ENCODE results near the gene YPEL4. TPM values are rescaled to one million over a fixed set of nuclear protein-coding genes. Genes with fewer than 3 reads are reported as not detected.
A peak's percentile ranks its signal among the peaks of the same experiment; 100 is the strongest.

YPEL4 gene
- total RNA-seq, 2 donors from 2014 or later = 0.44 to 0.98 TPM

DNA sequence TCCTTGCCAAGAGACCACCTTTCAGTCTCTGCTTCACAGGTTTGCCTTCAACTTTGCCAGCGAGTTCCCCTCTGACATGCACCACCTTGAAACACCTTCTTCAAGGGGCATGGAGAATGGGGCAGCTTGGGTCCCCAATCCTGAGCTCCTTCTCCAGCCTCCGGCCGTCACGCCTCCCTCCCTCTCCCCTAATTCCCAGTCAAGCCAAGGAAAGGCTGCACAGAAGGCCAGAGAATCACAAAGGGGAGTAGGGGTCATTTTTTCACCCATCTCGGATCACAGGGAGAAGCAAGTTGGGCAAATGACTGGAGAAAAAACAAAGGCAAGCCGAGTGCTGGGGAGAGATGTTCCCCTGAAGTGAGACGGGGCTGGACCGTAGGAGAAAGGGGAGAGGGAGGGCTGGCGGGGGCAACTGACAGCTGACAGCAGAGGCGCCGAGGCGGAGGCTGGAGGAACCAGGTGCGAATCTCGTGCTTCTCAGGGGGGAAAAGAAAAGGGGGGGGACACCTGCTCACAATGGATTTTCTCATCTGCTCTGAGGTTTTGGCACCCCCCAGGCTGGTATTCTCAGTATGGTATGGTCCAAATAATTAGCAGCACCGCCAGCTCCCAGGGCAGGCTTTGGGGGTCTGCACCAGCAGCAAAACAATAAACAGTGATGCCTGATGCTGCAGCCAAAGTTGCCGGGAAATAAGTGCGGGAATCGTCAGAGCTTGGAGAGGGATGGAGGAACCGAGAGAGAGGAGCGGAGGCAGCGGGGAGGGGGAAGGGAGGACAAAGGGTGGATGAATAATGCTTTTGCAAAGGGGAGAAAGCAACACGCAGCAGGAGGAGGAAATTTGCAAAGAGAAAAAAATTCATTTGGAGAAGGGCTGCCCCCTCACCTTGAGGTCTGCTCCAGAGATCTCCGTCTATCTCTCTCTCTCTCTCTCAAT lies 644 bp downstream of the YPEL4 start:
- Histone ChIP-seq H3K9me3 (no peaks in the 10 kb centered on the region), H3K4me3 (peak overlapping the region; percentile 22), H3K9ac (ENCODE audit: low read depth in 2 of 2, low read length in 2 of 2) (peak overlapping the region; percentile 1 to 46), H3K27ac (no peak overlapping the region), H3K4me1 (no peaks in the 10 kb centered on the region), H3K36me3 (no peaks in the 10 kb centered on the region), H3K27me3 (peaks cover 36% of the 10 kb centered on the region)
- DNase-seq = no peak
- TF ChIP-seq, protein P1, sequence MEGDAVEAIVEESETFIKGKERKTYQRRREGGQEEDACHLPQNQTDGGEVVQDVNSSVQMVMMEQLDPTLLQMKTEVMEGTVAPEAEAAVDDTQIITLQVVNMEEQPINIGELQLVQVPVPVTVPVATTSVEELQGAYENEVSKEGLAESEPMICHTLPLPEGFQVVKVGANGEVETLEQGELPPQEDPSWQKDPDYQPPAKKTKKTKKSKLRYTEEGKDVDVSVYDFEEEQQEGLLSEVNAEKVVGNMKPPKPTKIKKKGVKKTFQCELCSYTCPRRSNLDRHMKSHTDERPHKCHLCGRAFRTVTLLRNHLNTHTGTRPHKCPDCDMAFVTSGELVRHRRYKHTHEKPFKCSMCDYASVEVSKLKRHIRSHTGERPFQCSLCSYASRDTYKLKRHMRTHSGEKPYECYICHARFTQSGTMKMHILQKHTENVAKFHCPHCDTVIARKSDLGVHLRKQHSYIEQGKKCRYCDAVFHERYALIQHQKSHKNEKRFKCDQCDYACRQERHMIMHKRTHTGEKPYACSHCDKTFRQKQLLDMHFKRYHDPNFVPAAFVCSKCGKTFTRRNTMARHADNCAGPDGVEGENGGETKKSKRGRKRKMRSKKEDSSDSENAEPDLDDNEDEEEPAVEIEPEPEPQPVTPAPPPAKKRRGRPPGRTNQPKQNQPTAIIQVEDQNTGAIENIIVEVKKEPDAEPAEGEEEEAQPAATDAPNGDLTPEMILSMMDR (IDR thresholded peaks at IDR 0.05) = no peak
- intact Hi-C loops (cut with DNase I) = loop anchor here (10.0 kb wide), 1 partner anchor 114 kb away; the partner anchor contains the start of genes SMTNL1 and TIMM10

DNA sequence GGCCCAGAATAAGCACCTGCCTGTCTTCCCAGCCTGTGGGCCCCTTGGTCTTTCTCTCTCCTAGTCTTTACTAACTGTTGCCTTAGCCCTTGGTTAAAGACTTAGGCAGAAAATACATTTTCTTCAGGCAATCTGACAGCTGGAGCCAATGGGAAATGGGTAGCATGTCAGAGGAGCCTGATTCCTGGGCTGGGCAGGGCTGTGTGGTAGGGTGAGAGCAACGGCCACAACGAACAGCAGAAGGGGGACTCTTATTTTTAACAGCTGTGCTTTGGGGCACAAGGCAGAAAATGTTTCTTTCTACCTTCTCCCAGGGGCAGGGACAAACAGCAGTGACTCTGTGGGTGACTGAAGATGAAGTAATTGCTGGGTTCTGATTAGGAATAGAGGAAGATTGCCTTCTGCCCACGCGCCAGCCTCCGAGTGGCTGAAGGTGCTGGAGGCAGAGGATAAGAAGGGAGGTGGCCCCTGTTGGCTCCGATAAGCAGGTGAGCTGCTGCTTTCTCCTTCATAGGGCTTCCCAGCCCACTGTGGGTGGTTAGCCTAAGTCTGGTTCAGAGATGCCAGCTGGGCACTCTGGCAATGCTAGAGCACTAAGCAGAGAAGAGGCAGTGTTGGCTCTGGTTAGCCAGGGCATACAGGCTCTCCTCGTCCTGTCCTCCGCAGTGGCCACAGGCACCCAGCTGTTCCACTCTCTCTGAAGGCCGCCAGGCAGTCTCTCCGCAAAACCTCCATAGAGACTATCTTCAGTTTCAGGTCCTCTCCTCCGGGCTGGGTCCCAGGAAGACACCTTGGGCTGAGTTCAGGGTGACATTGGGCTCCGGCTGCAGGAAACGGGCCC lies 1.5 kb downstream of the YPEL4 start:
- Histone ChIP-seq H3K36me3 (no peaks in the 10 kb centered on the region), H3K9me3 (no peaks in the 10 kb centered on the region), H3K9ac (ENCODE audit: low read depth in 2 of 2, low read length in 2 of 2) (peak overlapping the region in 1 of 2 donors; percentile 4), H3K4me1 (no peaks in the 10 kb centered on the region), H3K27me3 (peaks cover 36% of the 10 kb centered on the region), H3K27ac (no peak overlapping the region), H3K4me3 (no peak overlapping the region)
- TF ChIP-seq, protein P1 (IDR thresholded peaks at IDR 0.05) = no peak
- intact Hi-C loops (cut with DNase I) = loop anchor here (10.0 kb wide), 1 partner anchor 113 kb away; the partner anchor contains the start of genes SMTNL1 and TIMM10
- DNase-seq = no peak

DNA sequence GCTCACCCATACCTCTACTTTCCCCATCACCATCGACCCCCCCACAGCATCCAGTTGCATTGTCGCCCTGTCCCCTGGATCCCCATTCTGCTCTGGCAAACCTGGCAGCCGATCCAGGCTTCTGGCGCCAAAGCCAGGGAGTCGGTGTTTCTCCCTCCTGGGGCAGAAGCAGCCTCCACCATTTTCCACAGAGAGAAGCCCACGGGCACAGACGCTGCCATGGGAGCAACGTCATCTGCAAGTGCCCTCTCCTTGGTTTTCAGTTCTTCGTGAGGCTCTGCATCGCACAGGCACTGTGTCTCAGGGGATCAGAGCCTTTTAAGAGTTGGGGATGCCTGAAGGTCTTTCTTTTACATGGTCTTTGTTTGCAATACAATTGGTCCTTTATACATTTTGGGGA lies 2.3 kb downstream of the YPEL4 start:
- DNase-seq = no peak
- Histone ChIP-seq H3K36me3 (no peaks in the 10 kb centered on the region), H3K27ac (no peak overlapping the region), H3K9ac (ENCODE audit: low read depth in 2 of 2, low read length in 2 of 2) (no peak overlapping the region), H3K4me1 (no peaks in the 10 kb centered on the region), H3K4me3 (no peak overlapping the region), H3K9me3 (no peaks in the 10 kb centered on the region), H3K27me3 (peaks cover 36% of the 10 kb centered on the region)
- TF ChIP-seq, protein P1 (IDR thresholded peaks at IDR 0.05) = no peak
- intact Hi-C loops (cut with DNase I) = loop anchor here (10.0 kb wide), 1 partner anchor 113 kb away; the partner anchor contains the start of genes SMTNL1 and TIMM10

DNA sequence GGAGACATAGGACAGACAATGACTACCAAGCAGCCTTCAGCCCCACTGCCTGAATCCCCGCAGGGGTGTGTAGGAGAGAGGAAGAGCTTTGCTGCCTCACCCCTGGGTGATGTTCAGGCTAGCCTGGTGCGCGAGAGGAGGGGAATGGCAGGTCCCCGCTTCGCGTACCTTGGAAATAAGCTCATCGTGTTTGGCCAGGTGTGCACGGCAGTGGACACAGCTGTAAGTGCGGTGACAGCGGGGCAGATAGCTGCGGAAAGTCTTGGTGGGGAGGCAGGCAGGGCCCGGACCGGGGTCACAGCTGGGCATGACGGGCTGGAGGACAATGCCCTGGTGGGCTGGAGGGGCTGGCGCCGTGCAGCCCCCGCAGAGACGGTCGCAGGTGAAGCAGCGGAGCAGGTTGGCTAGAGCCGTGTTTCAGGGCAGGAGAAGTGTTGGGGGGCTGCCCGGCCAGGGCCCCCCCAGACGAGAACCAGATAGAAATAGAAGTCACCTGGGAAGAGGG lies 2.9 kb downstream of the YPEL4 start:
- intact Hi-C loops (cut with DNase I) = loop anchor here (10.0 kb wide), 1 partner anchor 112 kb away; the partner anchor contains the start of genes SMTNL1 and TIMM10
- no peak for DNase-seq
- no peak overlapping the region for H3K27ac ChIP-seq
- peaks cover 36% of the 10 kb centered on the region for H3K27me3 ChIP-seq
- H3K4me1 ChIP-seq = no peaks in the 10 kb centered on the region
- H3K9me3 ChIP-seq = no peaks in the 10 kb centered on the region
- no peak overlapping the region for H3K4me3 ChIP-seq
- H3K9ac ChIP-seq (ENCODE audit: low read depth in 2 of 2, low read length in 2 of 2) = no peak overlapping the region
- TF ChIP-seq, protein P1 (IDR thresholded peaks at IDR 0.05) = no peak
- no peaks in the 10 kb centered on the region for H3K36me3 ChIP-seq

All from colonic mucosa (tissue), 4 donors.